GM12878 (cell line): ENCODE data around the gene MRPL38. TPM values are rescaled to one million over a fixed set of nuclear protein-coding genes. Genes with fewer than 3 reads are reported as not detected.

Experiments used
- ATAC-seq: fragments of 200-7000 bp; cut with Tn5 transposase; 3 replicates; pipeline ENCODE4 v1.9.1; 2020; ENCODE audit warnings: mild to moderate bottlenecking, moderate library complexity
- BruUV-seq: library from RNA; stranded (reverse); fragments of 400-500 nt; replicated peaks from 2 replicates; lab custom pipeline; 2021; lab: Mats Ljungman, UMichigan
- CTCF ChIA-PET: fragments of 300-600 bp; sonication (Branson Sonifier 250); formaldehyde crosslinking; extraction: SDS; loops from one replicate; lab custom pipeline; 2021; ENCODE audit warnings: inconsistent platforms; lab: Yijun Ruan, JAX
- POLR2A ChIA-PET: fragments of 350-600 bp; formaldehyde crosslinking; extraction: SDS; loops from one replicate; lab custom pipeline; 2021; ENCODE audit warnings: inconsistent platforms; lab: Charles Lee
- RAD21 ChIA-PET: fragments of 300-600 bp; sonication (Branson Sonifier 250); formaldehyde crosslinking; loops from one replicate; lab custom pipeline; 2023; ENCODE audit warnings: antibody characterized with exemption; ENCODE audit not compliant: unreplicated experiment; lab: Charles Lee
- SMC1A ChIA-PET: fragments of 300-600 bp; sonication (Branson Sonifier 250); formaldehyde crosslinking; loops from one replicate; lab custom pipeline; 2023; ENCODE audit not compliant: unreplicated experiment, uncharacterized antibody; lab: Charles Lee
- DNase-seq: peaks from one replicate; pipeline ENCODE4 v3.0.0-alpha.2; 2011; ENCODE audit warnings: low read depth, low spot score
- FAIRE-seq: peaks from 3 replicates; lab custom pipeline; 2011; peaks lifted over from hg19 to GRCh38; lab: Jason Lieb, UNC
- H2AFZ ChIP-seq: 2 replicates; pipeline ENCODE4 v1.6.0; 2011; ENCODE audit warnings: low read depth, low read length, control low read depth; ENCODE audit not compliant: control insufficient read depth
- H3K27ac ChIP-seq: 2 replicates; pipeline ENCODE4 v1.5.1; 2011; ENCODE audit warnings: control low read depth; ENCODE audit not compliant: control insufficient read depth, insufficient read depth
- H3K27me3 ChIP-seq, 2 experiments: replicated peaks in 1 of 2; 2 replicates each; pipeline versions ENCODE4 v1.6.0 to v1.6.1; 2011; ENCODE audit warnings: low read length in 1 of 2; ENCODE audit not compliant: control insufficient read depth in 2 of 2, insufficient read depth in 2 of 2
- H3K36me3 ChIP-seq, 2 experiments: 2 replicates each; pipeline ENCODE4 v1.5.1; 2011; ENCODE audit warnings: low read length in 1 of 2; ENCODE audit not compliant: control insufficient read depth in 2 of 2, insufficient read depth in 2 of 2
- H3K4me1 ChIP-seq: 2 replicates; pipeline ENCODE4 v1.6.1; 2011; ENCODE audit warnings: mild to moderate bottlenecking, low read length, moderate library complexity, mixed read lengths; ENCODE audit not compliant: control insufficient read depth, insufficient read depth
- H3K4me2 ChIP-seq: 2 replicates; pipeline ENCODE4 v1.6.0; 2011; ENCODE audit warnings: control low read depth; ENCODE audit not compliant: control insufficient read depth, insufficient read depth
- H3K4me3 ChIP-seq: fragments of 200-600 bp; sonication (generic); 2 replicates; pipeline ENCODE4 v1.5.1; 2016
- H3K79me2 ChIP-seq: 2 replicates; pipeline ENCODE4 v1.6.0; 2011; ENCODE audit warnings: low read length; ENCODE audit not compliant: control insufficient read depth, insufficient read depth
- H3K9ac ChIP-seq: 2 replicates; pipeline ENCODE4 v1.8.0; 2011; ENCODE audit warnings: low read length, control low read depth, mixed read lengths; ENCODE audit not compliant: control insufficient read depth, insufficient read depth
- H3K9me3 ChIP-seq: replicated peaks from 3 replicates; pipeline ENCODE4 v1.5.1; 2011; ENCODE audit warnings: mild to moderate bottlenecking, low read length; ENCODE audit not compliant: control insufficient read depth, insufficient read depth
- H4K20me1 ChIP-seq: 2 replicates; pipeline ENCODE4 v1.6.0; 2011; ENCODE audit not compliant: control insufficient read depth, insufficient read depth
- CREB1 ChIP-seq: IDR thresholded peaks from 2 replicates; pipeline ENCODE4 v1.6.1; 2012; ENCODE audit warnings: low read depth, mild to moderate bottlenecking, inconsistent platforms
- JUND ChIP-seq: IDR thresholded peaks from 2 replicates; pipeline ENCODE4 v1.6.1; 2012; ENCODE audit warnings: low read depth, mild to moderate bottlenecking, low read length, improper control_type of control experiment, moderate library complexity
- RUNX3 ChIP-seq: IDR thresholded peaks from 2 replicates; pipeline ENCODE4 v1.6.1; 2012; ENCODE audit warnings: low read length, inconsistent platforms
- SIN3A ChIP-seq: IDR thresholded peaks from 2 replicates; pipeline ENCODE4 v1.6.1; 2012; ENCODE audit warnings: low read depth, low read length, improper control_type of control experiment
- TCF12 ChIP-seq: IDR thresholded peaks from 2 replicates; pipeline ENCODE4 v1.6.1; 2011; ENCODE audit warnings: low read depth, mild to moderate bottlenecking, low read length
- WGBS: methylation state at CpG from one replicate; pipeline ENCODE4 v1.1.6; 2016; ENCODE audit warnings: low lambda C conversion rate; ENCODE audit not compliant: insufficient replicate concordance, insufficient coverage; ENCODE audit errors: missing lambda C conversion rate; 5-methylcytosine and 5-hydroxymethylcytosine counted together
- in situ Hi-C: fragments of 300-500 bp; cut with MboI; formaldehyde crosslinking; loops from 9 replicates; pipeline ENCODE4 v1.14.3; 2018; ENCODE audit warnings: mixed read lengths
- intact Hi-C: fragments of 100-400 bp; cut with micrococcal nuclease; formaldehyde crosslinking; loops from one replicate; pipeline ENCODE4 v1.14.2; 2022; ENCODE audit not compliant: unreplicated experiment
- polyA plus RNA-seq, 11 experiments: library from polyadenylated mRNA; depleted of rRNA in 4 of 11; unstranded in 6 of 11; stranded (reverse) in 5 of 11; fragments of >200 nt; fragmentation: Nextera tagmentation in 4 of 11; fragmentation: Illumina TruSeq in 1 of 11; extraction: Ambion mirVana in 4 of 11; extraction: Trizol in 1 of 11; gene quantifications; 1 replicate in 1 of 11; 2 replicates in 10 of 11; pipeline versions ENCODE4 v1.2.1 to v1.2.3, GENCODE V29; 2011 to 2016; ENCODE audit warnings: inconsistent platforms in 2 of 11, missing spikeins in 2 of 11, low read depth in 1 of 11
- total RNA-seq, 4 experiments: library from RNA; depleted of rRNA in 3 of 4; stranded (reverse); fragments of >200 nt in 3 of 4; fragmentation: Illumina TruSeq in 1 of 4; extraction: Trizol in 1 of 4; gene quantifications; 2 replicates each; pipeline versions ENCODE4 v1.2.1 to v1.2.3, GENCODE V29; 2013 to 2021
- TF ChIP-seq, protein P1 (sequence below): fragments of 450-650 bp; IDR thresholded peaks from 2 replicates; pipeline ENCODE4 v1.6.1; 2016; ENCODE audit warnings: mild to moderate bottlenecking
- TF ChIP-seq, protein P2 (sequence below): fragments of 450-650 bp; formaldehyde crosslinking; IDR thresholded peaks from 2 replicates; pipeline ENCODE4 v1.4.0; 2022; ENCODE audit warnings: mild to moderate bottlenecking, moderate library complexity
- TF ChIP-seq, protein P3 (sequence below): fragments of 450-650 bp; IDR thresholded peaks from 2 replicates; pipeline ENCODE4 v1.6.1; 2017; ENCODE audit warnings: mild to moderate bottlenecking, moderate library complexity
- TF ChIP-seq, protein P4 (sequence below): fragments of 450-650 bp; IDR thresholded peaks from 2 replicates; pipeline ENCODE4 v1.6.1; 2014; ENCODE audit warnings: mild to moderate bottlenecking

MRPL38 gene
- total and polyA plus RNA-seq, 10 of the 15 experiments (the other 5 are each of a cell fraction or from before 2014, with no cell fraction given), result 6.6 to 205 (median 53.1) TPM

DNA sequence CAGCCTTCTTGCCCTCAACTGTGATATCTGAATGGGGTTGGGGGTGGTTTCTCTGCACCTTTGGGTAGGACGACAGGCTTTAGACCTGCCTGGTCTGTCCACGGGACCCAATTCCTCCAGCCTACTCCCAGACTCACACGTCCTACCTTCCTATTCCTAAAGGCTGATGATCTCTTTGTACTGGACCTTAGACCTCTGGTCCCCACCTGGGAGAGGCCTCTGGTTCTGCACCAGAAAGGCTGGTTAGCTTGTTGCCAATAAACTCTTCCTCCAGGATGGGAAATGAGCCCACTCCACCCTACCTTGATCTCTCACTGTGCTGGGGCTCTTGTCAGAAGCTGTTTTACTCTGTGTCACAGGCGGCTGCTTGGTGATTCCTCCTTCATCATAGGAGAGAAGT is 21.8 kb upstream of the MRPL38 start:
- ChIA-PET SMC1A (interaction anchor here (0.9 to 1.6 kb wide), 2 partner anchors 9 to 21 kb away, joined by 3 to 6 read pairs; partner anchors contain the start of gene MRPL38), POLR2A (no interaction called here), CTCF (interaction anchor here (0.5 to 2.1 kb wide), 6 partner anchors 9 to 93 kb away, joined by 3 to 11 read pairs (median 3); partner anchors contain the start of genes ACOX1, MRPL38 and TEN1)
- Histone ChIP-seq H2AFZ (no peak overlapping the region), H3K4me3 (no peak overlapping the region), H3K4me2 (no peak overlapping the region), H3K9ac (no peak overlapping the region), H3K36me3 (no peaks in the 10 kb centered on the region), H3K9me3 (no peaks in the 10 kb centered on the region), H3K4me1 (no peaks in the 10 kb centered on the region), H3K79me2 (no peaks in the 10 kb centered on the region), H4K20me1 (no peaks in the 10 kb centered on the region)
- in situ Hi-C loops, result loop anchor here (5.0 kb wide), 1 partner anchor 366 kb away; no protein-coding TSS in a partner anchor
- no peak for FAIRE-seq
- WGBS, result 90% methylated on average over 4 of the region's 4 CpGs
- no peak for DNase-seq
- no peak for ATAC-seq
- no TSS peak for BruUV-seq
- intact Hi-C loops, result no loop called here
- TF ChIP-seq, protein P1, sequence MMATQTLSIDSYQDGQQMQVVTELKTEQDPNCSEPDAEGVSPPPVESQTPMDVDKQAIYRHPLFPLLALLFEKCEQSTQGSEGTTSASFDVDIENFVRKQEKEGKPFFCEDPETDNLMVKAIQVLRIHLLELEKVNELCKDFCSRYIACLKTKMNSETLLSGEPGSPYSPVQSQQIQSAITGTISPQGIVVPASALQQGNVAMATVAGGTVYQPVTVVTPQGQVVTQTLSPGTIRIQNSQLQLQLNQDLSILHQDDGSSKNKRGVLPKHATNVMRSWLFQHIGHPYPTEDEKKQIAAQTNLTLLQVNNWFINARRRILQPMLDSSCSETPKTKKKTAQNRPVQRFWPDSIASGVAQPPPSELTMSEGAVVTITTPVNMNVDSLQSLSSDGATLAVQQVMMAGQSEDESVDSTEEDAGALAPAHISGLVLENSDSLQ, result no peak
- TF ChIP-seq, protein P2, sequence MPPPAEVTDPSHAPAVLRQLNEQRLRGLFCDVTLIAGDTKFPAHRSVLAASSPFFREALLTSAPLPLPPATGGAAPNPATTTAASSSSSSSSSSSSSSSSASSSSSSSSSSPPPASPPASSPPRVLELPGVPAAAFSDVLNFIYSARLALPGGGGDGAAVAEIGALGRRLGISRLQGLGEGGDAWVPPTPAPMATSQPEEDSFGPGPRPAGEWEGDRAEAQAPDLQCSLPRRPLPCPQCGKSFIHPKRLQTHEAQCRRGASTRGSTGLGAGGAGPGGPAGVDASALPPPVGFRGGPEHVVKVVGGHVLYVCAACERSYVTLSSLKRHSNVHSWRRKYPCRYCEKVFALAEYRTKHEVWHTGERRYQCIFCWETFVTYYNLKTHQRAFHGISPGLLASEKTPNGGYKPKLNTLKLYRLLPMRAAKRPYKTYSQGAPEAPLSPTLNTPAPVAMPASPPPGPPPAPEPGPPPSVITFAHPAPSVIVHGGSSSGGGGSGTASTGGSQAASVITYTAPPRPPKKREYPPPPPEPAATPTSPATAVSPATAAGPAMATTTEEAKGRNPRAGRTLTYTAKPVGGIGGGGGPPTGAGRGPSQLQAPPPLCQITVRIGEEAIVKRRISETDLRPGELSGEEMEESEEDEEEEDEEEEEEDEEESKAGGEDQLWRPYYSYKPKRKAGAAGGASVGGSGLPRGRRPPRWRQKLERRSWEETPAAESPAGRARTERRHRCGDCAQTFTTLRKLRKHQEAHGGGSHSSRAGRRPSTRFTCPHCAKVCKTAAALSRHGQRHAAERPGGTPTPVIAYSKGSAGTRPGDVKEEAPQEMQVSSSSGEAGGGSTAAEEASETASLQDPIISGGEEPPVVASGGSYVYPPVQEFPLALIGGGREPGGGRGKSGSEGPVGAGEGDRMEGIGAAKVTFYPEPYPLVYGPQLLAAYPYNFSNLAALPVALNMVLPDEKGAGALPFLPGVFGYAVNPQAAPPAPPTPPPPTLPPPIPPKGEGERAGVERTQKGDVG (CRISPR knock-in tag), result no peak
- TF ChIP-seq, protein P3, sequence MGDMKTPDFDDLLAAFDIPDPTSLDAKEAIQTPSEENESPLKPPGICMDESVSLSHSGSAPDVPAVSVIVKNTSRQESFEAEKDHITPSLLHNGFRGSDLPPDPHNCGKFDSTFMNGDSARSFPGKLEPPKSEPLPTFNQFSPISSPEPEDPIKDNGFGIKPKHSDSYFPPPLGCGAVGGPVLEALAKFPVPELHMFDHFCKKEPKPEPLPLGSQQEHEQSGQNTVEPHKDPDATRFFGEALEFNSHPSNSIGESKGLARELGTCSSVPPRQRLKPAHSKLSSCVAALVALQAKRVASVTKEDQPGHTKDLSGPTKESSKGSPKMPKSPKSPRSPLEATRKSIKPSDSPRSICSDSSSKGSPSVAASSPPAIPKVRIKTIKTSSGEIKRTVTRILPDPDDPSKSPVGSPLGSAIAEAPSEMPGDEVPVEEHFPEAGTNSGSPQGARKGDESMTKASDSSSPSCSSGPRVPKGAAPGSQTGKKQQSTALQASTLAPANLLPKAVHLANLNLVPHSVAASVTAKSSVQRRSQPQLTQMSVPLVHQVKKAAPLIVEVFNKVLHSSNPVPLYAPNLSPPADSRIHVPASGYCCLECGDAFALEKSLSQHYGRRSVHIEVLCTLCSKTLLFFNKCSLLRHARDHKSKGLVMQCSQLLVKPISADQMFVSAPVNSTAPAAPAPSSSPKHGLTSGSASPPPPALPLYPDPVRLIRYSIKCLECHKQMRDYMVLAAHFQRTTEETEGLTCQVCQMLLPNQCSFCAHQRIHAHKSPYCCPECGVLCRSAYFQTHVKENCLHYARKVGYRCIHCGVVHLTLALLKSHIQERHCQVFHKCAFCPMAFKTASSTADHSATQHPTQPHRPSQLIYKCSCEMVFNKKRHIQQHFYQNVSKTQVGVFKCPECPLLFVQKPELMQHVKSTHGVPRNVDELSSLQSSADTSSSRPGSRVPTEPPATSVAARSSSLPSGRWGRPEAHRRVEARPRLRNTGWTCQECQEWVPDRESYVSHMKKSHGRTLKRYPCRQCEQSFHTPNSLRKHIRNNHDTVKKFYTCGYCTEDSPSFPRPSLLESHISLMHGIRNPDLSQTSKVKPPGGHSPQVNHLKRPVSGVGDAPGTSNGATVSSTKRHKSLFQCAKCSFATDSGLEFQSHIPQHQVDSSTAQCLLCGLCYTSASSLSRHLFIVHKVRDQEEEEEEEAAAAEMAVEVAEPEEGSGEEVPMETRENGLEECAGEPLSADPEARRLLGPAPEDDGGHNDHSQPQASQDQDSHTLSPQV, result no peak
- TF ChIP-seq TCF12 (no peak), RUNX3 (no peak), JUND (no peak), SIN3A (no peak), CREB1 (no peak)
- TF ChIP-seq, protein P4, sequence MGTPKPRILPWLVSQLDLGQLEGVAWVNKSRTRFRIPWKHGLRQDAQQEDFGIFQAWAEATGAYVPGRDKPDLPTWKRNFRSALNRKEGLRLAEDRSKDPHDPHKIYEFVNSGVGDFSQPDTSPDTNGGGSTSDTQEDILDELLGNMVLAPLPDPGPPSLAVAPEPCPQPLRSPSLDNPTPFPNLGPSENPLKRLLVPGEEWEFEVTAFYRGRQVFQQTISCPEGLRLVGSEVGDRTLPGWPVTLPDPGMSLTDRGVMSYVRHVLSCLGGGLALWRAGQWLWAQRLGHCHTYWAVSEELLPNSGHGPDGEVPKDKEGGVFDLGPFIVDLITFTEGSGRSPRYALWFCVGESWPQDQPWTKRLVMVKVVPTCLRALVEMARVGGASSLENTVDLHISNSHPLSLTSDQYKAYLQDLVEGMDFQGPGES, result no peak
- TF ChIP-seq, all 136 proteins: peak for 0
- Histone ChIP-seq H3K27me3 (no peaks in the 10 kb centered on the region), H3K27ac (no peak overlapping the region)
- RAD21 ChIA-PET, result no interaction called here
